Amniotic stem cell (primary cell): ENCODE data around the gene SOX1.

Experiments
- DNase-seq: peaks from one replicate; lab custom pipeline; 2025; lab: John Stamatoyannopoulos, UW

The SOX1 gene

DNA sequence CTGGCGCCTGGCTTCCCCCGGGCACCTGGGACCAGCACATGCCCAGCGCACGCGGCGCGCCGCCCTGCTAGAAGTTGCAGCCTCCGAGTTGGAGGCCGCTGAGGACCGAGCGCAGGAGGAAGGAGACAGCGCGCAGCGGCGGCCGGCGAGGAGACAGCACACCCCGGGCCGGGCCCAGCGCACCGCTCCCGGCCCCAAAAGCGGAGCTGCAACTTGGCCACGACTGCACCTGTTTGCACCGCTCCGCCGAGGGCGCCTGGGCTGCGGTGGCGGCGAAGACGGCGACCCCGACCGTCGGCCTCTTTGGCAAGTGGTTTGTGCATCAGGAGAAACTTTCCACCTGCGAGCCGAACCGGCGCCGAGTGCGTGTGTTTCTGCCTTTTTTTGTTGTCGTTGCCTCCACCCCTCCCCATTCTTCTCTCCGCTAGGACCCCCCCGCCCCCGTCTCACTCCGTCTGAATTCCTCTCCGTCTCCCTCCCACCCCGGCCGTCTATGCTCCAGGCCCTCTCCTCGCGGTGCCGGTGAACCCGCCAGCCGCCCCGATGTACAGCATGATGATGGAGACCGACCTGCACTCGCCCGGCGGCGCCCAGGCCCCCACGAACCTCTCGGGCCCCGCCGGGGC is at the start of gene SOX1:
SOX1 (plus strand) TSS at position 34 of the 626 bp plus-strand sequence; CDS start at position 544, 510 bp downstream.
- no peak for DNase-seq

DNA sequence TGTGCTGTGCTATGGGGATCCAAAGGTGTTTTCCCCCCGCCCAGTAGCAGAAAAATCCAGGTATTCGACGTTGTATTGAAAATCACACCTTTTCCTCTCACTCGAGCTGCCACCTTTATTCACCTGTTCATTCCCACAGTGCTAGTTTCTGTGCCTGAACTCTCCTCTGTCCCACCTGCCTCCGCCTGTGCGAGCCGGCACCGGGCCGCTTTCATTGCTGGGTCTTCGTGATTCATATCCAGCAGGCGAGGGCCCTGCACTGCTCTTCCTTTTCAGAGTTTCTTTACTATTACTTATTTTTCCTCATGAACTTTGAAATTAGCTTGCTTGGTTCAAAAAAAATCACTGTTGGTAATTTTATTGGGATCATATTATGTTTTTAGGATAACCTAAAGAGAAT is 42.4 kb upstream of the SOX1 start:
- DNase-seq, result no peak

DNA sequence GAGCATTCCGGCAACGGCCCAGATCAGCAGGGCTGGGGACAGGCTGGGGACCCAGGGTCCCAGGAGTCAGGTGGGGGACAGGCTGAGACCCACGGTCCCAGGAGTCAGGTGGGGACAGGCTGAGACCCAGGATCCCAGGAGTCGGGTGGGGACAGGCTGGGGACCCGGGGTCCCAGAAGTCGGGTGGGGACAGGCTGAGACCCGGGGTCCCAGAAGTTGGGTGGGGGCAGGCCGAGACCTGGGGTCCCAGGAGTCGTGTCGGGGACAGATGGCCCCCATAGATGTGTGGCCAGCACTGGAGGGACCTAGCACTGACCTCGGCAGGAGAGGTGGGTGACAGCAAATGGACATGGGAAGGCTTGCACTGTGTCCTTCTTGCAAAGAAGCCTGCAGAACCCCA is 39.7 kb upstream of the SOX1 start:
- DNase-seq, result no peak

DNA sequence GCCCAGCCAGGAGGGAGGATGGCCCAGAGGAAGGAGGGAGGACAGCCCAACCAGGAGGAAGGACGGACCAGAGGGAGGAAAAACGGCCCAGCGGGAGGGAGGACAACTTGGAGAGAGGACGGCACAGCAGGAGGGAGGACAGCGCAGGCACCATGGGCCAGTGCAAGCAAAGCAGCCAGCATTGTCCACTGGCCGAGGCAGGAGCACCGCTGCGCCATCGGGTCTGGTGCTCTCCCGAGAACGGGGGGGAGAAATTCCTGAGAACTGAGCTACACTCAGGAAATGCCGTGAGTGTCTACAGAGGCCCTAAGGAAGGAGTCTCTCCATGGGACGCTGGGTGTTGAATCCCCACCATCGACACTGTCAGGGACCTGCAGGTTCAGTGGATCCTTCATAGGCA is 38.5 kb upstream of the SOX1 start:
- DNase-seq, result no peak

DNA sequence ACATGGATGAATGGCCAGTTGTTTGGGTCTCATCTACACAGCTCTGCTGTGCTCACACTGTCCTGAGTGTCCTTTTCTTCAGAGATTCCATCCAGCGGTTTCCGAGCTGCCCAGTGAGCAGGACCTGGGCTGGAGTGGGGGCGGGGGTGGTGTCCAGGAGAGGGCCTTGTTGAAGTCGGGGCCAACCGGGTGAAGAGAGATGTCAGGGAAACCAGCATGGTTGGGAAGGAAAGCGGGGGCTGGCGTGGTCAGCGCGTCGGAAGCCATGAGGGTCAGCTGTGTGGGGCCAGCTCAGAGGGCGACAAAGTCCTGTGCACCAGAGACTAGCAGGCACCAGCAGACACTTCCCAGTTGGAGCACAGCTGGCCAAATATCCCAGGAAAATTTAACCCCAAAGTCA is 37.8 kb upstream of the SOX1 start:
- DNase-seq, result no peak

DNA sequence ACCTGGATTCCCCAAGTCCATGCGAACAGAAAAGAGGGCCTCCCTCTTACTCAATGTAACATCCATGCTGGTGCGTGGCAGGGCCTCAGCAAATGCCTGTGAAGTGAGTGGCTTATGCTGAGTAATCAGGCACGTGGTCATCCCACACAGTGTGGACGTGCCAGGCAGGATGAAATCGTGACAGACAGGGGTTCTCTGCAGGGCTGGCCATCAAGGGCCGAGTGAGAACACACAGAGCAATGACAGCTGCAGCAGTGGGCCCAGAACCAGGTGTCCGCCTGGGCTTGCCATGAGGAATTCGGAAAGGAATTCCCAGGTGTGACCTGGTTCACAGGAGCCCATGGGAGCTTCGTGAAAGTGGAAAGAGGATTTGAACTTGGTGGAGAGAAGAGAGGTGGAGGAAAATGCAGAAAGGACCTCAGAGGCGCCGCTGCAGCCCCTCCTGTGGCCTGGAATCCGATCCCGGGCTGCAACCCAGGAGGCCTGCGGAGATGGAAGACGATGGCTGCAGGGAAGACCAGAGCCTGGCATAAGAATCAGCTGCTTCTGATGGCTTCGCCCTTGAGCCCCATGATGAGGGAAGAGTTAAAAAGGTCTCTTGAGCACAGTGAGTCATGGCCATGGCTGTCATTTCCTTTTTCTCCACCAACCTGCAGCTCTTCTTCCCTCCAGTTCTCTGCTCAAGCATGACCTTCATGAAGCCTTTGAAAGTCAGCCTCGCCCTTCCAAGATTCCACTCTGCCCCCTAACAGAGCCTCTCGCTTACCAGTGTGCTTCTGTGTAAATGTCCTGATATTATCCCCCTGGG is 34.6 kb upstream of the SOX1 start:
- no peak for DNase-seq

DNA sequence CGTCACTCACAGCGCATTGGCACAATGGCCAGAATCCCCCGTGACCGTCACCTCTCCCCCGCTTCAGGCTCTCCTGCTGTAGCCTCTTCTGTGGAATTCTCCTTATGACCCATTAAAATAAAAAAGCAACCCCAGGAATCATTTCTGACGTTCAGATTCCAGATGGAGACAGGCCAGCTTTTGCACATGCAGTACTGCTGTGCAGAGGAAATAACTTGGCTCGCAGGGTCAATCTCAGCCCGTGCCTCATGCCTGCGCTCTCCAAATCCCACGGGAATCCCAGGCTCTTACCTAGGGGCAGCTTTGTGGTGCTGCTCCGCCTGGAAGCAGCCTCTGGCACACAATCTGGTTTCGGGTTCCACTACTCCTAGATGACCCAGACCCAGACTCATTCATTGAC is 32.7 kb upstream of the SOX1 start:
- DNase-seq, result no peak

DNA sequence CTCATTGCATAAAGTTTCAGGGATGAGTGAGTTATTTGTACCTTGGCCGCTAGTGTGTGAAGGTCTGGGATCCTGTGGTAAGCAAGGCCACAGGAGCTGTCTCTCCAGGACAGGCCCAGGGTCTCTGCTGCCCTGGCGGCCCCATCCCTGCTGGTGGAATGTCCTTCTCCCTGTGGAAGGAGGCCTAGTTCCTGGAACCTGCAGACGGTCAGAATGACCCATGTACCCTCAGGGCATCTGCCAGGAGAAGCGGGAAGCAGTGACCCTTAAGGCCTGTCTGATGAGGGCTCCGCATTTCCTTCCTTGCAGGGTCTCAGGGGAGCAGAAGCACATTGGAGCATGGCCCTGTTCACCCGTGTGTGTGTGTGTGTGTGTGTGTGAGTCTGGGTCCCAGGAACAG is 32.1 kb upstream of the SOX1 start:
- no peak for DNase-seq

DNA sequence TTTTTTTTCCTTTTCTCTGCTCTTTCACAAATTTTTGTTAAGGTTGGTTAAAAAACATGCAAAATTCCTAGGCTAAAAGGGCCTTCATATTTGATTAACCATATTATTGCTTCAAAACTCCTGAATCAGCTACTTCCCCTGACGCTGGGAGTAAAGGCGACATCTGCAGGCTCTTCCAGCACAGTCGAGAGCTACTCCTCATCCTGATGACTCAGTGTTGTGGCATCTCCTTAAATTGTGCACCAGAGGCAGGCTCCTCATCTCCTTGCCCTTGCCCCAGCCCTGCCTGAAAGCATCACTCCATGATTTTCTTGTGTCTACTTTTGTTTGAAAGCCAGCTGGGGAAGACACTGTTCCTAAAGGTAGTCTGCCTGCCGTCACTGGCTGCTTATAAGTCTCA is 24.5 kb upstream of the SOX1 start:
- no peak for DNase-seq

DNA sequence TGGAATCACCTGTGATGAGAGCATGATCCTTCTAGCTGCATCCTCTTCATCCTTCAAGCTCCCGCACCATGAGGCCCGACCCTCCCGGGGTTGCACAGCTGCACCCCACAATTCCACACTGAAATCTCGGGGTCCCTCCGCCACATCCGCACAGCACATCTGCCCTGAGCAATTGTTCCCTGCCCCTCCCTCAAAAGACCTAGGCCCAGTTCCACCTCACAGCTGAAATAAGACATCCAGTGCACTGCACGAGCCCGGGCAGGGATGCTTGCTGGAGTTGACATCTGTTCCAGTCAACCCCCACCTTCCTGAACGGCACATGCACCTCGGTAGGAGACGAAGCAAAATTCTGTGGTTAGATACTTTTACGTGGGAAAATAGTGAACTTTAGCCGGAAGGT is 14.7 kb upstream of the SOX1 start:
- DNase-seq, result no peak

DNA sequence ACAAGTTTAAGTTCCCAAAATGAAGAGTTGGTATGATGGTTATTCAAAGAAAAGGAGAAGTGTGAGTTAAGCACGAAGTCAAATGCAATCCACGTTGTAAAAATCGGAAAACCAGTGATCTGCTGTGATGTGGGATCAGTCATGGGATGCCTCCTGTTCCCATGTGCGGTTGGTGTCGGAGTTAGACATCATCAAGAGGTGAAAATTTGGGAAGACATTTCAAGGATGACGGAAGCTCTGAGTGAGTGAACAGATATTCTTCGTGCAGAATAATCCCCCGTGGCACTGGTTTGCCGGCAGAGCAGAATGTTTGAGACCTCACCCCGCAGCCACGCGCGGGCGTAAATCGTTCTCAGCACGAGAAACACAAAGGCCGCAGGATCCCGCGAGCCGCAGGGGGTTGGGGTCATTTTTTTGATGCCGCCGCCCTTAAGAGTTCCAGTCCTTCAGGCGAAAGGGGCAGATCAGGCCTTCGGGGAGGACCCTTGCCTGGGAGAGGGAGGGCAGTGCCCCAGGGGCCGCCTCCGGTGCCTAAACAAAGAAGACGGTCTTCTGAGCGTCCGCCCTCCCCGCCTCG is 13.7 kb upstream of the SOX1 start:
- DNase-seq, result no peak

DNA sequence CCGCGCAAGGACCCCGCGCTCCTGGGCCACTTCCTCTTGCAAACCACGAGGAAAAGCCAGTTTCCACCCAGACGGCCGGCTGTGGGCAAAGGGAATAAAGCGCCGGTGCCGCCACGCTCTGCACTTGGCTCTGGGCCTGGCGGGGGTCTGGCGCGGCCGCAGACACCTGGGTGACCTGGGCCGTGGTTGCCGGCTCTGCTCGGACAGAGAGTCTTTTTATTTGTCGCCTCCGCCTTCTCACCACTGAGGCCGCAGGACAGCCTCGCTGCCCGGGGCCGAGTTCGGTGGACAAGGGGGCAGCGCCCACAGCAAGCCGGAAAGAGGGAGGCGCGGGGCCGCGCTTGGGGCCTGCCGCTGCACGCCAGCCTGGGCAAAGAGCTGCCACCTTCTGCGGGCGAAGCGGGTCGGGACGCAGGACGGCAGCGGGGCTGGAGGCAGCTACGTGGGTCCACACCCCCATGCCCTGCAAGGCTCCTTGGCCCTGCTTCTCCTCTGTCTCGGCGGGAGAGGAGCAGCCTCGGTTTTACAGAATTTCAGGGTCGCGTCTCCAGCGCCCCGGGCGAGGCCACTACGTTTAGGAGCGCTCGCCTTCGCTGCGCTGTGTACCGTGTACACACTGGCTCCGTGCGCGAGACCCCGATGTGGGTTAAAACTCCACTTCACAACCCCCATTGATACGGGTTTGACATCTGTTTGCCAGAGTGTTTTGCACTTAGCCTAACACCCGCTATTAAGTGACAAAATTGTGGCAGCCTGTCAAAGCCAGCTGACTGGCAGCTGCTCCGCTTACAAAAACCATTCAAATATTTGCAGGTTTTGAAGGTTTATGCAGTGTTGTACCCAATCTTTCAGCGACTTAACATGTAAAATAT is 13.0 kb upstream of the SOX1 start:
- DNase-seq, result no peak

DNA sequence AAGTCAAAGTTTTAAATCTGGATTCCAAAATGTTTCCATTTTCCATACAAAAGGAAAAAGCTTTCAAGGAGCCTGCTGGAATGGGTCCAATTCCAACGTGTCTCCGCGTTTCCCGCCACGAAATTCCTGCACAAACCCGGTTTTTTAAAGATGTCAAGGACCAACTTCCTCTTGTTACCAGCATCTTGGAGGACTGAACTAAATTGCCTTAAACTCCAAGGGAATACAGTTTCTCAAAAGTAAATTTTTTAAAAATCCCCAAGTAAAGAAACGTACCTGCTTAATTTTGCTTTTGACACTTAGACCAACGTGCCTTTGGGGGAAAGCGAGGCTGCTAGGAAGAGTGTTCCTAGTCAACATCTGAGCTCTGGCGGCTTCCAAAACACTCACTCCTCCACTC is 12.3 kb upstream of the SOX1 start:
- DNase-seq, result no peak

DNA sequence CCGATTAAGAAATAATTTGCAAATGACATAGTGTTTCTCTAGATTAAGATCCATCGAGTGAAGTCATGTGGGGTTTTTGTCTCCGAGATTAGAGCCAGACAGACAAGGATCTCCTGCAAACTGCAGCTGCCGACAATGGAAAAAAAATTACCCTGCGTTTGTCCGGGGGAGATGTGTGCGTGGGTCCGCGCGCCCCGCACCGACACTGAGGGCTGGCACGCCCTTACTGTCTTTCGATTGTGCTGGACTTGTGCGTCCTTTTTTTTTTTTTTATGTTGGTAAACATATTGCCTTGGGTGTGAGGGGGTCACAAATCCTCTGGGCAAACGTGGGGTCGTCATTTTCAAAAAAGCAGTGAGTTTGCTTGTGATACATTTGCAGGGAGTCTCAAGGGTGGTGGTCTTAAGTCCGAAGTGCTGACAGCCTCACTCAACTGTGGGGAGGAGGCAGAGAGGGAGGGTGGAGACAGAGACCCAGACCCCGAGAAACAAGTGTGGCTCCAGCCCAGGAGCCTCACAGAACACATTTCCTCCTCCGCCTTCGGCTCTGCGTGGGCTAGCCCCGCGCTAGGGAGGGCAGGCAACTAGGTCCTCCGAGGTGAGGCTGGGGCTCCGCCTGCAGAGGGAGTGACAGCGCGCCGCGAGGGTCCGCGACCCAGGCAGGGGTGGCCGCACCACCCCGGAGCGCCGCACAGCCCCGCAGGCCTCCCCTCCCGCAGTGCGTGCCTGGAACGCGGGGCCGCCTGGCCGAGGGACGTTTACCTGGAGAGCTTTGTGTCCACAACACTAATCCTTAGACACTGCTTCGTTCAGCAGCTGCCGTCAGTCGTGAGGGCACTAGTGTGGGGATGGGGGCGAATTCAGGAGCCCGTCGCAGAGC is 11.7 kb upstream of the SOX1 start:
- DNase-seq, result no peak

DNA sequence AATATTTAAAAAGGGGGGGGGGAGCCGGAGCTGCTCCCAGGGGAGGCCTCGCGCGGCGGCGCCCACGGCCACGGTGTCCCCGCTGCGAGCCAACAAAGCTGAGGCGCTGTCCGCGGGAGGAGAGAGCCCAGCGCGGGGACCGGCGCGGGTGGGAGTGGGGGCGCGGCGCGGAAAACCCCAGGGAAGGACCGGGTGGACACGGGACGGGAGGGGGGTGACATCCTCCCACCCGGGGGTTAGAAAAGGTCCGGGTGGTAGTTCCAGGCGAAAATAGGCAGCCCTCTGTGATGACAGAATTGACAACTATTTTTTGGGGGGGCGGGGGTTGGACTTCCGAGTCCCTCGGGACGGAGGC is 11.1 kb upstream of the SOX1 start:
- no peak for DNase-seq

DNA sequence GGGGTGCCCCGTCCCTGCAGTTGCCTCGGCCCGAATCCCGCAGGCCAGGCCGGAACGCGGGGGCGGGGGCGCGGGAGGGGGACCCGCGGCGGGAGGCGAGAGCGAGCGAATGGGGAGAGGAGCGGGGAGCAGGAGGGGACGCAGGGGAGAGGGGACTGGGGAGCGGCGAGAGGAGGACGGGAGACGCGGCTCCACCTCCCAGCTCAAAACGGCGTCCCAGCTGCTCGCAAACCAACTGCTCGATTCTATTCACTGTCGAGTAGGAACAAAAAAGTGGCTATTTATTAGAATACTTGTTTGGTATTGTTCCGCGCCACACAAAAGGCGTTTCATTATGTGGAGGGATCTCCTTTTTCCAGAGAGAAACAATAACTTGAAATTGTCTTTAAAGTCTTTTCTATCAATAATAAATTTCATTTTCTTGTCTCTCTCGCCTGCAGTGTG is 10.6 kb upstream of the SOX1 start:
- no peak for DNase-seq

DNA sequence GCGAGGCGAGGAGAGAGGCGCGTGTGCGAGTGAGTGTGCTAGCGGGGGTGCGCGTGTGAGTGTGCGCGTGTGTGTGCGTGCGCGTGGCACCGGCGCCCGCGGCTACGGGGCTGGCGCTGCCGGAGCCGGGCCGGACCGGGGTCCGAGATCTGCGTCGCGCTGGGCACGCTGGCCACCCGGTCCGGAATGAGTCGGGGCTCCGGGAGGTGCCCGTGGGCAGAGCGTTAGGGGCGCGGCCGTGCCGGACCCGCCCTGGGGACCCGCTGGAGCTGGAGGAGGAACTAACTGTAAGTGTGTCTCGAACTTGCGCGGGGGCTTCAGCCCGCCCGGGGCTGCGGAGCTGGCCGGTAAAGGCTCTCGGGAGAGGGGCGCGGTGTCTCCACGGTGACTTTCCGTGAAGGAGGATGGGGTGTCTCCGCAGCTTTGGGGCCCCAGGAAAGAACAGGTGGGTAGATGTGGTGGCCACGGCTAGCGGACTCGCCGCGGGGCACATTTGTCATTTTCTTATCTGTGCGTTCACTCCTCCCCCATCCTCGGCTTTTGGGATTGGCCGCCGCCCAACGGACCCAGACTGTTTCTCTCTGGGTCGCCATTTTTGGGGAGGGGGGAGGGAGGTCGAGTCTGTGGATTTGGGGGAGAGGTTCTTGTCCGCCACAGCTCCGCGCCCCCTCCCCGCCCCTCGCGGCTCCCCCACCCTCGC is 10.1 kb upstream of the SOX1 start:
- no peak for DNase-seq

DNA sequence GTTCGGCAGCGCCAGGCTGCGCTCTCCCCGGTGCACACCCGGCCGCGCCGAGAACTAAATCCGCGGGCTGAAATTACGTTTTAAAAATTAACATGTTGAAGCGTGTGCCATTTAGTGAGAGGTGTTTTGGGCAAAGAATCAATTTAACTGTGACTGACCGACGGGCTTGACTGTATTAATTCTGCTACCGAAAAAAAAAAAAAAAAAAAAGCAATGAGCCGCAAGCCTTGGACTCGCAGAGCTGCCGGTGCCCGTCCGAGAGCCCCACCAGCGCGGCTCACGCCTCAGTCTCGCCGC is 9.6 kb upstream of the SOX1 start:
- no peak for DNase-seq

DNA sequence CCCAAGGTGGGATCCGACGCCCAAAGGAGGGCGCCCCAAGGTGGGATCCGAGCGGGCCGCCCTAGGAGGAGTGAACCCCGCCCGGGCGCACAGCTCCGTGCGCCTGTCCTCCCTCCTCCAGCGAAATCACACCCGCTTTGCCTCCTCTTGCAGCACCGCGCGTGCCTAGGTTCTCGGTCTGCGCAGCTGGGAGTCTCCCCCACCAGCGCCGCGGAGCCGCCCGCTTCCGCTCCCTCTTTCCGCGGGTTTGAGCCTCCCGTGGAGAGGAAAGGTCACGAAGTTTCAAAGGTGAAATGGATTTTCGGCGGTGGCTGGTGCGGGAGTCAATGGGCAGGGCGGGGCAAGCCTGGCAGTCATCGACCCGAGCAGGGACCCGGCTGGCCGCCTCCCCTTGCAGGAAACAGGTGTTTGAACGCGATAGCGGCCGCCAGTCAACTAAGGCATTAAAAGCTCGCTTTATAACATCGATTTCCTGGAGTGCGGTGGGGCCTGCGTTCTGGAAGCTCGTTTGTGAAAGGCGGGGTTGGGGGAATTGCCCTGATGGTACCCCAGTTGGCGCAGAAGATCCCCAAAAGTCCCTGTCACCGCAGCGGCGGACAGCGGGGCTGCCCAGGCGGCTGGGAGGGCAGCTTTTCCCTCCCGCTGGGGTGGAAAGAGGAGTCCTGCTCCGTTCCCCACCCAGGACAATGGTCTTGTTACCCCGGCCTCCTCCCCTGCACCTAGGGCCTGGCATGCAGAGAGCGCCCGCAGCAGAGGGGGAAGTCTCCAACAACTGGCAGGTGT is 9.0 kb upstream of the SOX1 start:
- DNase-seq, result no peak

DNA sequence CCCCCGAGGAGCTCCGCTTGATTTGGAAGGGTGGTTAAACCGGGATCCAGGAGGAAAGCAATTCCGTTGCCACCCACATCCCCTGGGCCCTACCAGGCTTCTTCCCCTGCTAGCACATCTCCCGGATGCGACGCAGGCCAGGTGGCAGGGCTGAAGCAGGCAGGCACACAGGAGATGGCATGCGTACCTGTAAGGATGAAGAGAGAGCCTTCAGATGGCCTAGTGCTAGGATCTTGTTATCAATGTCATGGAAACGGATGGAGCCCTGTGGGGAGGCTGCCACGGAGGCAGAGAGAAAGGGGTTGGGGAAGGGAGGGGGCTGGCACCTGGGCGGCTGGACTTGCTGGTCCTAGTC is 8.5 kb upstream of the SOX1 start:
- no peak for DNase-seq
